Astrocyte (in vitro differentiated cells and primary cell): ENCODE measurements around the gene MGMT.

Source experiments
- CTCF ChIP-seq: IDR thresholded peaks from 2 replicates; pipeline ENCODE4 v1.5.1; 2011; ENCODE audit warnings: low read depth, mild to moderate bottlenecking, inconsistent platforms, low read length, moderate library complexity; ENCODE audit not compliant: insufficient read depth
- EZH2 ChIP-seq: IDR thresholded peaks from 2 replicates; pipeline ENCODE4 v1.6.1; 2012; ENCODE audit warnings: mild to moderate bottlenecking, low read length, inconsistent platforms; ENCODE audit not compliant: insufficient read depth

- no peak for TF ChIP-seq EZH2
- TF ChIP-seq CTCF: no peak
Measured at GRCh38 chr10:129659508-129660268, 192.6 kb downstream of the MGMT start.
